Adrenal gland (tissue), 12 donors: ENCODE data around the gene PKDREJ. TPM values are rescaled to one million over a fixed set of nuclear protein-coding genes. Genes with fewer than 3 reads are reported as not detected.

ENCODE experiments used
- DNase-seq, 7 donors: peaks; one replicate each; pipeline ENCODE4 v3.0.0-alpha.2; 2019 to 2020
- H3K27ac ChIP-seq, 5 donors: fragments of 200-600 bp; sonication (generic) in 4 of 5; 1 replicate in 3 of 5; 2 replicates in 2 of 5; pipeline versions ENCODE4 v1.5.1 to v1.8.0; 2016 to 2020; ENCODE audit warnings: mild to moderate bottlenecking in 1 of 5
- H3K27me3 ChIP-seq: fragments of 200-600 bp; 2 replicates; pipeline ENCODE4 v1.8.0; 2021
- H3K36me3 ChIP-seq, 2 donors: fragments of 200-600 bp; replicated peaks in 1 of 2; 1 replicate in 1 of 2; 2 replicates in 1 of 2; pipeline versions ENCODE4 v1.5.1 to v1.8.0; 2018 to 2022
- H3K4me1 ChIP-seq, 2 donors: fragments of 200-600 bp; replicated peaks in 1 of 2; 1 replicate in 1 of 2; 2 replicates in 1 of 2; pipeline versions ENCODE4 v1.5.1 to v1.8.0; 2018 to 2021
- H3K4me3 ChIP-seq, 4 donors: fragments of 200-600 bp; sonication (generic) in 3 of 4; one replicate each; pipeline ENCODE4 v1.5.1; 2016 to 2018
- H3K9me3 ChIP-seq, 3 donors: fragments of 200-600 bp; sonication (generic) in 1 of 3; replicated peaks in 1 of 3; 1 replicate in 2 of 3; 2 replicates in 1 of 3; pipeline versions ENCODE4 v1.5.1 to v1.8.0; 2016 to 2021
- CTCF ChIP-seq, 6 experiments: fragments of 450-650 bp in 4 of 6; fragments of 200-600 bp in 2 of 6; sonication (generic) in 1 of 6; IDR thresholded peaks; 1 replicate in 5 of 6; 2 replicates in 1 of 6; pipeline versions ENCODE4 v1.5.1 to v1.8.0; 2016 to 2021; ENCODE audit warnings: antibody characterized with exemption in 6 of 6, mild to moderate bottlenecking in 2 of 6, moderate library complexity in 1 of 6
- POLR2A ChIP-seq, 2 donors: fragments of 450-650 bp; IDR thresholded peaks; one replicate each; pipeline ENCODE4 v1.6.1; 2017; ENCODE audit warnings: antibody characterized with exemption in 2 of 2, mild to moderate bottlenecking in 2 of 2, moderate library complexity in 1 of 2
- WGBS, 4 donors: extraction: QIAGEN DNeasy Blood & Tissue Kit in 2 of 4; methylation state at CpG; one replicate each; pipeline versions ENCODE4 v1.1.5 to v1.1.7; 2013 to 2017; 5-methylcytosine and 5-hydroxymethylcytosine counted together
- intact Hi-C, 2 donors: fragments of 100-400 bp; cut with DNase I; formaldehyde crosslinking; loops; one replicate each; pipeline versions ENCODE4 v1.14.1 to v1.15.0; 2022 to 2023
- polyA plus RNA-seq, 3 donors: library from polyadenylated mRNA; stranded (reverse); fragments of 200-250 nt in 2 of 3; fragments of 350-450 nt in 1 of 3; fragmentation: Illumina TruSeq in 1 of 3; extraction: RNeasy Lipid Tissue Mini Kit (QIAGEN cat#74804) in 1 of 3; gene quantifications; one replicate each; pipeline ENCODE4 v1.2.3, GENCODE V29; 2013 to 2014
- total RNA-seq, 9 donors: library from RNA; depleted of rRNA in 4 of 9; stranded (reverse); fragments of >200 nt in 4 of 9; fragments of 120-200 nt in 1 of 9; fragmentation: NEBNext Ultra II Directional in 1 of 9; extraction: Animal tissue kit (Norgen Biotek cat#: 25700) in 1 of 9; gene quantifications; one replicate each; pipeline versions ENCODE4 v1.1.0 to v1.2.4, GENCODE V29; 2013 to 2023
- donor health status: healthy with polysubstance abuse.
- donor health status: Bipolar disorder and iron deficiency.
- donor health status: DM: yes; HTN: yes; CAD: no.
- donor health status: DM: no; HTN: no; CAD: no.
- donor health status: DM: no; HTN: no; CAD: no.
- donor health status: DM: yes; HTN: yes; CAD: no.

The PKDREJ gene
- total and polyA plus RNA-seq, 12 donors: under 0.01 to 0.11 (median 0.05) TPM; not detected in 2

GRCh38 chr22:46240073-46240472 is 23.1 kb downstream of the PKDREJ start:
- Histone ChIP-seq H3K36me3 (peaks cover 0 to 38% of the 10 kb centered on the region in 2 donors), H3K27ac (no peak overlapping the region)
- WGBS, 4 donors: 94 to 100% (median 95%) methylated on average over 2 of the region's 2 CpGs

GRCh38 chr22:46239261-46240048 is 23.7 kb downstream of the PKDREJ start:
- WGBS, 4 donors: 85 to 91% (median 86%) methylated on average over 11 to 20 of the region's 20 CpGs
- no peak for TF ChIP-seq POLR2A (IDR thresholded peaks at IDR 0.05)
- TF ChIP-seq CTCF (IDR thresholded peaks at IDR 0.05): no peak
- no peaks in the 10 kb centered on the region for H3K27me3 ChIP-seq
- DNase-seq: peak in 1 of 7 donors; percentile 41
- H3K27ac ChIP-seq: no peak overlapping the region
- peaks cover 0 to 35% of the 10 kb centered on the region in 2 donors for H3K36me3 ChIP-seq
- no peaks in the 10 kb centered on the region for H3K9me3 ChIP-seq
- intact Hi-C loops: no loop called here
- H3K4me3 ChIP-seq: no peak overlapping the region
- peaks cover 15 to 34% of the 10 kb centered on the region in 2 donors for H3K4me1 ChIP-seq

More at GRCh38 chr22:46240073-46240472, 23.1 kb downstream of the PKDREJ start:
- H3K9me3 ChIP-seq: no peaks in the 10 kb centered on the region
- no peak for TF ChIP-seq CTCF (IDR thresholded peaks at IDR 0.05)
- TF ChIP-seq POLR2A (IDR thresholded peaks at IDR 0.05): no peak
- DNase-seq: peak in 1 of 7 donors; percentile 40
- H3K4me1 ChIP-seq: peaks cover 15 to 36% of the 10 kb centered on the region in 2 donors
- intact Hi-C loops: no loop called here
- H3K4me3 ChIP-seq: no peak overlapping the region
- H3K27me3 ChIP-seq: no peaks in the 10 kb centered on the region

DNA sequence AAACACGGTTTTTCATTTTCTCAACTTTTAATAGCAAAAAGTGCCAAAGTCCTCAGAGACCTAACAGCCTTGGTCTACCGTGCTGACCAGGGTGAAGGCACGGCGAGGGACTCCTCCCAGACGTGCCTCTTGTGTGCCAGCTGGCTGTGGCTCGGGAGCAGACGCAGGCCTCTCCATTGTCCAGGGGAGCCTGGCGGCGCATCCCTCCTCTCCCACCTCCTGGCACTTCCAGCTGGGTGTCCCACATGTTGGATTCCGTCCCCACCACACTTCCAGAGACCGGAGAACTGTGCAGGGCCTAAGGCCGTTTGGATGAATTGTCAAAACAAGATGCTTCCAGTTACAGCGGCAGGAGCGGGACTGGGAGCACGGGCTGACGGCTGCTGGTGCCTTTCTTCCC is 24.6 kb downstream of the PKDREJ start:
- Histone ChIP-seq H3K9me3 (no peaks in the 10 kb centered on the region), H3K4me3 (no peak overlapping the region), H3K27ac (no peak overlapping the region), H3K36me3 (peaks cover 0 to 28% of the 10 kb centered on the region in 2 donors), H3K4me1 (peaks cover 19 to 29% of the 10 kb centered on the region in 2 donors), H3K27me3 (no peaks in the 10 kb centered on the region)
- intact Hi-C loops: no loop called here
- DNase-seq: peak in 1 of 7 donors; percentile 46
- WGBS, 4 donors: 90 to 95% (median 92%) methylated on average over 7 to 16 of the region's 16 CpGs
- no peak for TF ChIP-seq POLR2A (IDR thresholded peaks at IDR 0.05)
- TF ChIP-seq CTCF (IDR thresholded peaks at IDR 0.05): no peak

- peaks cover 0 to 28% of the 10 kb centered on the region in 2 donors for H3K36me3 ChIP-seq
- TF ChIP-seq CTCF (IDR thresholded peaks at IDR 0.05) (no peak), POLR2A (IDR thresholded peaks at IDR 0.05) (no peak)
- H3K4me3 ChIP-seq: no peak overlapping the region
- H3K9me3 ChIP-seq: no peaks in the 10 kb centered on the region
- no peak overlapping the region for H3K27ac ChIP-seq
- no peaks in the 10 kb centered on the region for H3K27me3 ChIP-seq
- 87 to 94% (median 92%) methylated on average over 10 to 12 of the region's 12 CpGs for WGBS, 4 donors
- intact Hi-C loops: no loop called here
- H3K4me1 ChIP-seq: peaks cover 25 to 38% of the 10 kb centered on the region in 2 donors
- peak in 1 of 7 donors; percentile 37 for DNase-seq
Observed at GRCh38 chr22:46237453-46238124, 25.6 kb downstream of the PKDREJ start.
